GM23338 (cell line): Measurements from ENCODE around the gene DPF3. TPM values are rescaled to one million over a fixed set of nuclear protein-coding genes. Genes with fewer than 3 reads are reported as not detected.

Source experiments
- ATAC-seq: fragments of 200-7000 bp; cut with Tn5 transposase; 3 replicates; pipeline ENCODE4 v1.9.1; 2020
- DNase-seq: peaks from one replicate; pipeline ENCODE4 v3.0.0-alpha.2; 2015; ENCODE audit warnings: low spot score
- H2AFZ ChIP-seq: fragments of 200-600 bp; sonication (generic); 2 replicates; pipeline ENCODE4 v1.8.0; 2016; ENCODE audit warnings: antibody characterized with exemption, mild to moderate bottlenecking, moderate library complexity
- H3F3A ChIP-seq: fragments of 200-600 bp; sonication (generic); replicated peaks from 2 replicates; pipeline ENCODE4 v1.8.0; 2017; ENCODE audit warnings: antibody characterized with exemption, mixed run types, low read depth
- H3K27ac ChIP-seq: fragments of 200-600 bp; sonication (generic); 2 replicates; pipeline ENCODE4 v1.6.1; 2016; ENCODE audit warnings: low read depth
- H3K27me3 ChIP-seq: fragments of 200-600 bp; sonication (generic); 2 replicates; pipeline ENCODE4 v1.8.0; 2016; ENCODE audit warnings: mild to moderate bottlenecking, mixed run types, moderate library complexity; ENCODE audit not compliant: insufficient read depth
- H3K36me3 ChIP-seq: fragments of 200-600 bp; sonication (generic); 2 replicates; pipeline ENCODE4 v1.8.0; 2016; ENCODE audit warnings: mild to moderate bottlenecking; ENCODE audit not compliant: insufficient read depth
- H3K4me1 ChIP-seq: fragments of 200-600 bp; sonication (generic); 2 replicates; pipeline ENCODE4 v1.8.0; 2016; ENCODE audit warnings: mild to moderate bottlenecking, moderate library complexity; ENCODE audit not compliant: insufficient read depth
- H3K4me2 ChIP-seq: fragments of 200-600 bp; sonication (generic); 2 replicates; pipeline ENCODE4 v1.7.1; 2017; ENCODE audit warnings: mixed run types
- H3K4me3 ChIP-seq: fragments of 200-600 bp; sonication (generic); 2 replicates; pipeline ENCODE4 v1.6.1; 2016; ENCODE audit warnings: mixed run types
- H3K79me2 ChIP-seq: fragments of 200-600 bp; sonication (generic); replicated peaks from 2 replicates; pipeline ENCODE4 v1.8.0; 2017; ENCODE audit warnings: mild to moderate bottlenecking; ENCODE audit not compliant: insufficient read depth
- H3K9me2 ChIP-seq: fragments of 200-600 bp; sonication (generic); 2 replicates; pipeline ENCODE4 v1.8.0; 2017; ENCODE audit not compliant: insufficient read depth
- H4K20me1 ChIP-seq: fragments of 200-600 bp; sonication (generic); replicated peaks from 2 replicates; pipeline ENCODE4 v1.8.0; 2017; ENCODE audit warnings: mild to moderate bottlenecking; ENCODE audit not compliant: insufficient read depth
- H3K27ac Mint-ChIP-seq: 2 replicates; pipeline ENCODE4 v1.8.0; 2020; ENCODE audit warnings: inconsistent platforms, mild to moderate bottlenecking, moderate library complexity, mixed read lengths
- H3K27me3 Mint-ChIP-seq: 3 replicates; pipeline ENCODE4 v1.8.0; 2022; ENCODE audit warnings: low read depth, mild to moderate bottlenecking, moderate library complexity, mixed read lengths, inconsistent platforms; ENCODE audit not compliant: insufficient read depth, poor library complexity
- H3K36me3 Mint-ChIP-seq: 3 replicates; pipeline ENCODE4 v1.8.0; 2021; ENCODE audit warnings: low read depth, mild to moderate bottlenecking, inconsistent platforms, moderate library complexity, mixed read lengths
- H3K4me1 Mint-ChIP-seq: 3 replicates; pipeline ENCODE4 v1.8.0; 2020; ENCODE audit warnings: mild to moderate bottlenecking, inconsistent platforms, mixed read lengths
- H3K4me3 Mint-ChIP-seq: 3 replicates; pipeline ENCODE4 v1.8.0; 2021; ENCODE audit warnings: moderate library complexity, mild to moderate bottlenecking, inconsistent platforms, mixed read lengths
- H3K9me3 Mint-ChIP-seq: 3 replicates; pipeline ENCODE4 v1.8.0; 2020; ENCODE audit warnings: moderate library complexity, mild to moderate bottlenecking, inconsistent platforms, mixed read lengths
- CREB1 ChIP-seq: fragments of 250-450 bp; sonication (Bioruptor Pico); IDR thresholded peaks from 2 replicates; pipeline ENCODE4 v1.5.0; 2020; ENCODE audit warnings: low read depth, mild to moderate bottlenecking, moderate library complexity
- EZH2 ChIP-seq: fragments of 200-600 bp; sonication (generic); IDR thresholded peaks from one replicate; pipeline ENCODE4 v1.8.0; 2017; ENCODE audit warnings: antibody characterized with exemption, mild to moderate bottlenecking, low read depth; ENCODE audit not compliant: unreplicated experiment
- EZH2phosphoT487 ChIP-seq: fragments of 200-600 bp; sonication (generic); IDR thresholded peaks from one replicate; pipeline ENCODE4 v1.8.1; 2018; ENCODE audit warnings: antibody characterized with exemption; ENCODE audit not compliant: unreplicated experiment
- JUNB ChIP-seq: IDR thresholded peaks from one replicate; pipeline ENCODE4 v1.6.1; 2016; ENCODE audit warnings: antibody characterized with exemption; ENCODE audit not compliant: unreplicated experiment
- NANOG ChIP-seq: IDR thresholded peaks from 2 replicates; pipeline ENCODE4 v1.6.1; 2016; ENCODE audit warnings: antibody characterized with exemption, borderline replicate concordance
- POLR2AphosphoS5 ChIP-seq: IDR thresholded peaks from 2 replicates; pipeline ENCODE4 v1.6.1; 2016; ENCODE audit warnings: antibody characterized with exemption, low read depth
- STAT1 ChIP-seq: IDR thresholded peaks from one replicate; pipeline ENCODE4 v1.6.1; 2016; ENCODE audit warnings: antibody characterized with exemption; ENCODE audit not compliant: unreplicated experiment
- ZNF114 ChIP-seq: fragments of 250-450 bp; sonication (Bioruptor Pico); IDR thresholded peaks from 2 replicates; pipeline ENCODE4 v1.5.0; 2020; ENCODE audit warnings: mild to moderate bottlenecking, moderate library complexity
- ZNF331 ChIP-seq: fragments of 250-450 bp; sonication (Bioruptor Pico); IDR thresholded peaks from 2 replicates; pipeline ENCODE4 v1.5.0; 2020; ENCODE audit warnings: low read depth, mild to moderate bottlenecking, moderate library complexity
- ZNF462 ChIP-seq: fragments of 250-450 bp; sonication (Bioruptor Pico); IDR thresholded peaks from 2 replicates; pipeline ENCODE4 v1.5.0; 2020; ENCODE audit warnings: mild to moderate bottlenecking, moderate library complexity
- polyA plus RNA-seq: library from polyadenylated mRNA; unstranded; fragments of >200 nt; fragmentation: Nextera tagmentation; extraction: Ambion mirVana; gene quantifications from 2 replicates; pipeline ENCODE4 v1.2.1, GENCODE V29; 2016
- total RNA-seq: library from RNA; depleted of rRNA; stranded (reverse); fragments of >200 nt; shearing (Covaris generic); gene quantifications from 2 replicates; pipeline ENCODE4 v1.2.3, GENCODE V29; 2014
- TF ChIP-seq, protein P1 (sequence below): IDR thresholded peaks from one replicate; pipeline ENCODE4 v1.6.1; 2018; ENCODE audit warnings: antibody characterized with exemption; ENCODE audit not compliant: unreplicated experiment
- TF ChIP-seq, protein P2 (sequence below): IDR thresholded peaks from 2 replicates; pipeline ENCODE4 v1.6.1; 2016; ENCODE audit warnings: antibody characterized with exemption
- TF ChIP-seq, protein P3 (sequence below), 2 experiments: fragments of 200-600 bp in 1 of 2; sonication (generic) in 1 of 2; conservative IDR thresholded peaks; 2 replicates each; pipeline versions ENCODE4 v1.5.1 to v1.6.1; 2016 to 2017; ENCODE audit warnings: antibody characterized with exemption in 2 of 2, low read depth in 2 of 2, mild to moderate bottlenecking in 2 of 2, moderate library complexity in 1 of 2

DPF3 gene
- total and polyA plus RNA-seq, 2 experiments from 2014 or later: 0.18 to 1.0 TPM

GRCh38 chr14:72677664-72678063 lies 216.2 kb downstream of the DPF3 start:
- Histone ChIP-seq H3F3A (no peaks in the 10 kb centered on the region), H3K4me3 (no peak overlapping the region), H3K27ac (no peak overlapping the region), H3K4me1 (no peaks in the 10 kb centered on the region), H4K20me1 (no peaks in the 10 kb centered on the region), H3K9me2 (no peaks in the 10 kb centered on the region), H3K27me3 (no peaks in the 10 kb centered on the region), H3K36me3 (no peaks in the 10 kb centered on the region), H2AFZ (no peak overlapping the region), H3K4me2 (no peak overlapping the region), H3K79me2 (no peaks in the 10 kb centered on the region)
- ATAC-seq (no peak), DNase-seq (no peak)
- Mint-ChIP-seq H3K4me3 (no peak overlapping the region), H3K27me3 (peaks cover 5% of the 10 kb centered on the region), H3K36me3 (no peaks in the 10 kb centered on the region), H3K27ac (no peak overlapping the region), H3K9me3 (no peaks in the 10 kb centered on the region), H3K4me1 (peaks cover 14% of the 10 kb centered on the region)
- TF ChIP-seq, protein P1, sequence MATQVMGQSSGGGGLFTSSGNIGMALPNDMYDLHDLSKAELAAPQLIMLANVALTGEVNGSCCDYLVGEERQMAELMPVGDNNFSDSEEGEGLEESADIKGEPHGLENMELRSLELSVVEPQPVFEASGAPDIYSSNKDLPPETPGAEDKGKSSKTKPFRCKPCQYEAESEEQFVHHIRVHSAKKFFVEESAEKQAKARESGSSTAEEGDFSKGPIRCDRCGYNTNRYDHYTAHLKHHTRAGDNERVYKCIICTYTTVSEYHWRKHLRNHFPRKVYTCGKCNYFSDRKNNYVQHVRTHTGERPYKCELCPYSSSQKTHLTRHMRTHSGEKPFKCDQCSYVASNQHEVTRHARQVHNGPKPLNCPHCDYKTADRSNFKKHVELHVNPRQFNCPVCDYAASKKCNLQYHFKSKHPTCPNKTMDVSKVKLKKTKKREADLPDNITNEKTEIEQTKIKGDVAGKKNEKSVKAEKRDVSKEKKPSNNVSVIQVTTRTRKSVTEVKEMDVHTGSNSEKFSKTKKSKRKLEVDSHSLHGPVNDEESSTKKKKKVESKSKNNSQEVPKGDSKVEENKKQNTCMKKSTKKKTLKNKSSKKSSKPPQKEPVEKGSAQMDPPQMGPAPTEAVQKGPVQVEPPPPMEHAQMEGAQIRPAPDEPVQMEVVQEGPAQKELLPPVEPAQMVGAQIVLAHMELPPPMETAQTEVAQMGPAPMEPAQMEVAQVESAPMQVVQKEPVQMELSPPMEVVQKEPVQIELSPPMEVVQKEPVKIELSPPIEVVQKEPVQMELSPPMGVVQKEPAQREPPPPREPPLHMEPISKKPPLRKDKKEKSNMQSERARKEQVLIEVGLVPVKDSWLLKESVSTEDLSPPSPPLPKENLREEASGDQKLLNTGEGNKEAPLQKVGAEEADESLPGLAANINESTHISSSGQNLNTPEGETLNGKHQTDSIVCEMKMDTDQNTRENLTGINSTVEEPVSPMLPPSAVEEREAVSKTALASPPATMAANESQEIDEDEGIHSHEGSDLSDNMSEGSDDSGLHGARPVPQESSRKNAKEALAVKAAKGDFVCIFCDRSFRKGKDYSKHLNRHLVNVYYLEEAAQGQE: no peak
- TF ChIP-seq POLR2AphosphoS5: no peak
- no peak for TF ChIP-seq EZH2phosphoT487
- no peak for TF ChIP-seq NANOG
- no peak for TF ChIP-seq ZNF114 (CRISPR knock-in tag)
- TF ChIP-seq, protein P2, sequence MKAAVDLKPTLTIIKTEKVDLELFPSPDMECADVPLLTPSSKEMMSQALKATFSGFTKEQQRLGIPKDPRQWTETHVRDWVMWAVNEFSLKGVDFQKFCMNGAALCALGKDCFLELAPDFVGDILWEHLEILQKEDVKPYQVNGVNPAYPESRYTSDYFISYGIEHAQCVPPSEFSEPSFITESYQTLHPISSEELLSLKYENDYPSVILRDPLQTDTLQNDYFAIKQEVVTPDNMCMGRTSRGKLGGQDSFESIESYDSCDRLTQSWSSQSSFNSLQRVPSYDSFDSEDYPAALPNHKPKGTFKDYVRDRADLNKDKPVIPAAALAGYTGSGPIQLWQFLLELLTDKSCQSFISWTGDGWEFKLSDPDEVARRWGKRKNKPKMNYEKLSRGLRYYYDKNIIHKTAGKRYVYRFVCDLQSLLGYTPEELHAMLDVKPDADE: no peak
- TF ChIP-seq ZNF331 (CRISPR knock-in tag): no peak
- no peak for TF ChIP-seq CREB1 (CRISPR knock-in tag)
- TF ChIP-seq, protein P3, sequence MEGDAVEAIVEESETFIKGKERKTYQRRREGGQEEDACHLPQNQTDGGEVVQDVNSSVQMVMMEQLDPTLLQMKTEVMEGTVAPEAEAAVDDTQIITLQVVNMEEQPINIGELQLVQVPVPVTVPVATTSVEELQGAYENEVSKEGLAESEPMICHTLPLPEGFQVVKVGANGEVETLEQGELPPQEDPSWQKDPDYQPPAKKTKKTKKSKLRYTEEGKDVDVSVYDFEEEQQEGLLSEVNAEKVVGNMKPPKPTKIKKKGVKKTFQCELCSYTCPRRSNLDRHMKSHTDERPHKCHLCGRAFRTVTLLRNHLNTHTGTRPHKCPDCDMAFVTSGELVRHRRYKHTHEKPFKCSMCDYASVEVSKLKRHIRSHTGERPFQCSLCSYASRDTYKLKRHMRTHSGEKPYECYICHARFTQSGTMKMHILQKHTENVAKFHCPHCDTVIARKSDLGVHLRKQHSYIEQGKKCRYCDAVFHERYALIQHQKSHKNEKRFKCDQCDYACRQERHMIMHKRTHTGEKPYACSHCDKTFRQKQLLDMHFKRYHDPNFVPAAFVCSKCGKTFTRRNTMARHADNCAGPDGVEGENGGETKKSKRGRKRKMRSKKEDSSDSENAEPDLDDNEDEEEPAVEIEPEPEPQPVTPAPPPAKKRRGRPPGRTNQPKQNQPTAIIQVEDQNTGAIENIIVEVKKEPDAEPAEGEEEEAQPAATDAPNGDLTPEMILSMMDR (conservative IDR thresholded peaks at IDR 0.05; ENCODE audit: low read depth in 2 of 2): no peak
- TF ChIP-seq ZNF462: no peak
- no peak for TF ChIP-seq EZH2
- no peak for TF ChIP-seq JUNB
- no peak for TF ChIP-seq STAT1
